Mesendoderm (in vitro differentiated cells): ENCODE data around the gene ATG9A.
"Not testable (repeated sequence)": the region's sequence is repeated elsewhere in the genome, so short reads cannot be mapped to it uniquely, and the experiment has no call there.

Source experiments
- DNase-seq: peaks from one replicate; pipeline ENCODE4 v3.0.0; 2013
- H2AK5ac ChIP-seq: 2 replicates; pipeline ENCODE4 v1.6.1; 2013; ENCODE audit warnings: low read length, inconsistent platforms
- H2BK120ac ChIP-seq: 2 replicates; pipeline ENCODE4 v1.6.1; 2013; ENCODE audit warnings: low read depth, mild to moderate bottlenecking, low read length, moderate library complexity, mixed read lengths
- H2BK15ac ChIP-seq: replicated peaks from 2 replicates; pipeline ENCODE4 v1.6.1; 2013; ENCODE audit warnings: low read depth, mild to moderate bottlenecking, moderate library complexity
- H2BK5ac ChIP-seq: 2 replicates; pipeline ENCODE4 v1.6.1; 2013; ENCODE audit warnings: low read length, inconsistent platforms
- H3K18ac ChIP-seq: 2 replicates; pipeline ENCODE4 v1.6.1; 2013; ENCODE audit warnings: mild to moderate bottlenecking, low read length, mixed read lengths
- H3K23ac ChIP-seq: one replicate; pipeline ENCODE4 v1.6.1; 2013; ENCODE audit warnings: low read length
- H3K27ac ChIP-seq: 2 replicates; pipeline ENCODE4 v1.5.1; 2013; ENCODE audit warnings: low read depth, mild to moderate bottlenecking, inconsistent platforms, low read length, moderate library complexity
- H3K27me3 ChIP-seq: 2 replicates; pipeline ENCODE4 v1.6.1; 2013; ENCODE audit warnings: low read length, control low read depth, mild to moderate bottlenecking, inconsistent platforms; ENCODE audit not compliant: insufficient read depth, poor library complexity
- H3K36me3 ChIP-seq: 2 replicates; pipeline ENCODE4 v1.6.1; 2013; ENCODE audit warnings: low read length, inconsistent platforms; ENCODE audit not compliant: control insufficient read depth, insufficient read depth
- H3K4ac ChIP-seq: one replicate; pipeline ENCODE4 v1.6.1; 2013; ENCODE audit warnings: low read depth, mild to moderate bottlenecking, low read length, moderate library complexity
- H3K4me1 ChIP-seq: 2 replicates; pipeline ENCODE4 v1.6.1; 2013; ENCODE audit warnings: low read depth, low read length, inconsistent platforms; ENCODE audit not compliant: control insufficient read depth
- H3K4me2 ChIP-seq: 2 replicates; pipeline ENCODE4 v1.6.1; 2013; ENCODE audit warnings: low read length
- H3K4me3 ChIP-seq: 2 replicates; pipeline ENCODE4 v1.5.1; 2013; ENCODE audit warnings: mild to moderate bottlenecking, low read length
- H3K56ac ChIP-seq: one replicate; pipeline ENCODE4 v1.6.1; 2013; ENCODE audit warnings: low read length
- H3K79me1 ChIP-seq: 2 replicates; pipeline ENCODE4 v1.6.1; 2013; ENCODE audit warnings: low read length, inconsistent platforms
- H3K79me2 ChIP-seq: 2 replicates; pipeline ENCODE4 v1.6.1; 2013; ENCODE audit warnings: mild to moderate bottlenecking, low read length; ENCODE audit not compliant: control insufficient read depth, insufficient read depth
- H3K9ac ChIP-seq: 2 replicates; pipeline ENCODE4 v1.6.1; 2013; ENCODE audit warnings: low read length, inconsistent platforms
- H4K5ac ChIP-seq: one replicate; pipeline ENCODE4 v1.6.1; 2013; ENCODE audit warnings: low read length
- H4K8ac ChIP-seq: one replicate; pipeline ENCODE4 v1.6.1; 2013; ENCODE audit warnings: low read depth, mild to moderate bottlenecking, control low read depth, low read length, moderate library complexity
- WGBS: extraction: QIAGEN DNeasy Blood & Tissue Kit; methylation state at CpG from one replicate; pipeline ENCODE4 v1.1.7; 2013; ENCODE audit warnings: low lambda C conversion rate, missing lambda C conversion rate; ENCODE audit not compliant: insufficient coverage; ENCODE audit errors: extremely low coverage; 5-methylcytosine and 5-hydroxymethylcytosine counted together

Gene ATG9A

DNA sequence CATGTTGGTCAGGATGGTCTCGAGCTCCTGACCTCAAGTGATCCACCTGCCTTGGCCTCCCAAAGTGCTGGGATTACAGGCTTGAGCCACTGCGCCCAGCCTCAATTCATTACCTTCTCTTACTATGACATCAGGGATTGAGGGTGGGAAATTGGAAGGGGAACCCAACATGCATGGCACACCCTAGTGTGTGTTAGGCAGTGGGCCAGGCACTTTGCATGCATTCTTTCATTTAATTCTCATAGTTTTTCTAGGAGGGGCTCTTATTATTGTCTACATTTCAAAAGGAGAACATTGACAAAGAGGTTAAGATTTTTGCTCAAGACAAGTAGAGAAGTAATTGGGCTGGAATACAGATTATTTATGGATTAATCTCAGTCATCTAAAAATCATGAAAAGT is 38.9 kb upstream of the ATG9A start:
- no peak overlapping the region for H3K4me2 ChIP-seq
- no peaks in the 10 kb centered on the region for H3K79me1 ChIP-seq

DNA sequence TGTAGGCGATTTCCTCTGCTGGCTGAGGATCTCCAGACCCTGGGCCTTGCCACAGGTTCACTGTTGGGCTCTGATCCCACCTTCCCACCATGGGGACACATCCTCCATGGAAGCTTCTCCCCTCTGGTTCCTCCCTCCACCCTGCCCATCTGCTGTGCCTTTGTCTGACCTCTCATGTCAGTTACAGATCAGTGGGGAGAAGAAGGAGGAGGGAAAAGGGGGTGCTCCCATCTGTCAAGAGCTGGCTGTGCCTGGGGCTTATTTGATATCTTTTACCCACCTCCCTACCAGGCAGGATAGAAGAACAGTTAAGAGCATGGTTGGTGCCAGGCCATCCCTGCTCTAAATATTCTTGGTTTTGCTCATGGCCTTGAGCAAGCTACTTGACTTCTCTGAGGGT is 37.5 kb upstream of the ATG9A start:
- no peak overlapping the region for H2AK5ac ChIP-seq
- H3K4me3 ChIP-seq, result no peak overlapping the region
- peak overlapping the region; percentile 99 for H3K23ac ChIP-seq
- H2BK15ac ChIP-seq, result no peak overlapping the region
- H4K8ac ChIP-seq, result no peak overlapping the region
- H2BK120ac ChIP-seq, result no peak overlapping the region
- no peak for DNase-seq
- no peak overlapping the region for H3K56ac ChIP-seq
- H3K4me2 ChIP-seq, result no peak overlapping the region
- H3K79me2 ChIP-seq, result no peaks in the 10 kb centered on the region
- H3K9ac ChIP-seq, result no peak overlapping the region
- H3K27me3 ChIP-seq, result no peaks in the 10 kb centered on the region
- H4K5ac ChIP-seq, result no peak overlapping the region
- H3K79me1 ChIP-seq, result no peaks in the 10 kb centered on the region
- H3K18ac ChIP-seq, result no peak overlapping the region
- H3K4me1 ChIP-seq, result no peaks in the 10 kb centered on the region
- no peak overlapping the region for H3K4ac ChIP-seq
- H3K36me3 ChIP-seq, result no peaks in the 10 kb centered on the region
- no peak overlapping the region for H3K27ac ChIP-seq
- H2BK5ac ChIP-seq, result no peak overlapping the region
- WGBS, result no CpG with 5 or more reads among the region's 1 CpG

More for the DNA sequence above, 38.9 kb upstream of the ATG9A start:
- Histone ChIP-seq H3K9ac (no peak overlapping the region), H3K4ac (no peak overlapping the region), H3K27me3 (no peaks in the 10 kb centered on the region), H2BK5ac (no peak overlapping the region), H3K36me3 (no peaks in the 10 kb centered on the region), H3K18ac (no peak overlapping the region), H2BK15ac (no peak overlapping the region), H4K5ac (no peak overlapping the region), H3K56ac (no peak overlapping the region), H3K27ac (no peak overlapping the region), H3K79me2 (no peaks in the 10 kb centered on the region), H3K4me1 (no peaks in the 10 kb centered on the region), H3K23ac (no peak overlapping the region), H2AK5ac (no peak overlapping the region), H2BK120ac (no peak overlapping the region), H3K4me3 (no peak overlapping the region), H4K8ac (no peak overlapping the region)
- no CpG with 5 or more reads among the region's 2 CpGs for WGBS
- DNase-seq, result no peak

DNA sequence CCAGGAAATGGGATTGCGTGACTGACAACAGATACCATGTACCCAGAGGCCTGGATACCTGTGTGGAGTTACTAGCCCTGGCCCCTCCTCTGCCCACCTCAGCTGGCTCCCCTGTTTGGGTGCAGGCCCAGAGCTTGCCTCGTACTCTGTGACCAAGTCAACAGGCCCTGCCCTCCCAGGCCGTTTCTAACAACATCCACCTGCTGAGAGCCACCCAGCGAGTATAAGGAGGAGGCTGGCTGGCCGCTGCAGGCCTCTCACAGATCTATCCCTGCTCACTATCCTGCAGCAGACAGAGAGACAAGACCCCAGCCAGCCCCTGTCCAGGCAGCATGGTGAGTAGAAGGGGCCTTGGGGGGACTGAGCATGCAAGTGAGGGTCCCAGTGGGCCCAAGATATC is 36.8 kb upstream of the ATG9A start:
- Histone ChIP-seq H4K8ac (no peak overlapping the region), H3K36me3 (no peaks in the 10 kb centered on the region), H3K79me2 (no peaks in the 10 kb centered on the region), H3K4ac (no peak overlapping the region), H2BK15ac (no peak overlapping the region), H2BK120ac (no peak overlapping the region), H3K4me1 (no peaks in the 10 kb centered on the region), H2AK5ac (no peak overlapping the region), H3K18ac (no peak overlapping the region), H3K27ac (no peak overlapping the region), H3K4me3 (no peak overlapping the region), H3K23ac (no peak overlapping the region), H3K56ac (no peak overlapping the region), H3K4me2 (no peak overlapping the region), H3K27me3 (no peaks in the 10 kb centered on the region), H3K9ac (no peak overlapping the region), H3K79me1 (no peaks in the 10 kb centered on the region), H2BK5ac (no peak overlapping the region), H4K5ac (no peak overlapping the region)
- DNase-seq, result no peak
- no CpG with 5 or more reads among the region's 5 CpGs for WGBS

DNA sequence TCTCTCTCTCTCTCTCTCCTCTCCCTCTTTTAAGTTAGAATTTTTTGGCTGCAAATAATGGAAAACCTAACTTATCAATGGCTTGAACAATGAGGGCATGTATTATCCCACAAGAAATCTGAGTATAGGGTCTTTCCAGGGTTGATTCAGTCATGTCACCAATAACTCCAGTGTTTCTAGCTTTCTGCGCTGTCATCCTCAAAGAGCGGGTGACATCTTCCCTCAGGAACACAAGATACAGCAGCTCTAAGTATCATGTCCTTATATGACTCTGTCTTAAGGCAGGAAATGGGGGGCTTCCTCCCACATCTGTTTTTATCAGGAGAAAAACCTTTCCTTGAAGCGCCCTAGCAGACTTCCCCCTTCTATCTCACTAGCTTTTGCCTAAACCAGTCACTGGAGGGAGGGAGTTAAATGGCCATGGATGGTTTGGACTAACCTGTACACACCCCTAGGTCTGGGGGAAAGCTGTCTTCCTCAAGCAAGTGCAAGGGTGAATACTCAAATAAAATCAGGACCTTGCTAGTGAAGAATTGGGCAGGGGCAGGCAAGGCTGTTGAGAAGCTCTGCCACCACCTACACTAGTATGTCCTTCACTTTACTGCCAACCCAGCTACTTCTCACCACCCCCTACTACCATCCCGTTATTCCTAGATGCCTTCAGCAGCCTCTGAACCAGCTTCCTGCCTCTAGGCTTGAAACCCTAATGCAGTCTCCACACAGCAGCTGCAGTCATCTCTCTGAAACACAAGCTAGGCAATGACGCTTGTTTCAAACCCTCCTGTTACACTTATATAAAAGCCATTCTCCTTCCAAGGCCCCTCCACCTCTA is 31.8 kb upstream of the ATG9A start:
- Histone ChIP-seq H2BK15ac (no peak overlapping the region), H3K27me3 (peaks cover under 1% of the 10 kb centered on the region), H2BK5ac (no peak overlapping the region), H3K36me3 (no peaks in the 10 kb centered on the region), H4K8ac (no peak overlapping the region), H3K27ac (no peak overlapping the region), H2BK120ac (no peak overlapping the region), H3K79me1 (no peaks in the 10 kb centered on the region), H3K18ac (no peak overlapping the region), H3K4me2 (no peak overlapping the region), H3K56ac (no peak overlapping the region), H2AK5ac (no peak overlapping the region), H3K9ac (no peak overlapping the region), H3K23ac (no peak overlapping the region), H3K4ac (no peak overlapping the region), H3K4me3 (no peak overlapping the region), H3K79me2 (no peaks in the 10 kb centered on the region), H4K5ac (no peak overlapping the region), H3K4me1 (no peaks in the 10 kb centered on the region)
- DNase-seq, result no peak
- no CpG with 5 or more reads among the region's 5 CpGs for WGBS

DNA sequence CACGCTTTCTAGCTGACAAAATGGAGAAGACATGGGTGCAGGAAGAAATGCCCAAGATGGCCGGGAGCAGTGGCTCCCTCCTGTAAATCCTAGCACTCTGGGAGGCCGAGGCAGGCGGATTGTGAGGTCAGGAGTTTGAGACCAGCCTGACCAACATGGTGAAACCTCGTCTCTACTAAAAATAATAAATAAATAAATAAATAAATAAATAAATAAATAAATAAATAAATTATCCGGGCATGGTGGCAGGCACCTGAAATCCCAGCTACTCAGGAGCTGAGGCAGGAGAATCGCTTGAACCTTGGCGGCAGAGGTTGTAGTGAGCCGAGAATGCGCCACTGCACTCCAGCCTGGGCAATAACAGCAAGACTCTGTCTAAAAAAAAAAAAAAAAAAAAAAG is 29.5 kb upstream of the ATG9A start:
- H2BK5ac ChIP-seq, H3K4me2 ChIP-seq, H3K79me2 ChIP-seq, H3K4ac ChIP-seq, H3K9ac ChIP-seq, H3K18ac ChIP-seq, H4K5ac ChIP-seq, H2BK120ac ChIP-seq, H2BK15ac ChIP-seq, H3K23ac ChIP-seq, H2AK5ac ChIP-seq, H3K4me3 ChIP-seq, DNase-seq, H3K56ac ChIP-seq, H3K79me1 ChIP-seq, H4K8ac ChIP-seq, H3K36me3 ChIP-seq, H3K27ac ChIP-seq, H3K4me1 ChIP-seq: not testable (repeated sequence)
- WGBS, result no CpG with 5 or more reads among the region's 10 CpGs
- H3K27me3 ChIP-seq, result peaks cover 16% of the 10 kb centered on the region
